Measurements from ENCODE around the gene CCNG2.

The CCNG2 gene

GRCh38 chr4:77181720-77182119 is 24.7 kb downstream of the CCNG2 start:
- peaks cover 87% of the 10 kb centered on the region for H3K27me3 ChIP-seq (ENCODE audit: insufficient read depth, low read length)
- H3K9me3 ChIP-seq (ENCODE audit: insufficient read depth, low read depth, low read length): no peaks in the 10 kb centered on the region
- no peak overlapping the region for H3K4me3 ChIP-seq (ENCODE audit: low read length)
- H3K4me1 ChIP-seq (ENCODE audit: insufficient read depth, low read length): peaks cover 19% of the 10 kb centered on the region; the same call in 1 of the 2 replicates
- no peak overlapping the region for H3K9ac ChIP-seq (ENCODE audit: low read depth, low read length)
- H3K36me3 ChIP-seq (ENCODE audit: insufficient read depth, low read depth, low read length): no peaks in the 10 kb centered on the region
- no peak overlapping the region for H3K27ac ChIP-seq (ENCODE audit: low read length)

DNA sequence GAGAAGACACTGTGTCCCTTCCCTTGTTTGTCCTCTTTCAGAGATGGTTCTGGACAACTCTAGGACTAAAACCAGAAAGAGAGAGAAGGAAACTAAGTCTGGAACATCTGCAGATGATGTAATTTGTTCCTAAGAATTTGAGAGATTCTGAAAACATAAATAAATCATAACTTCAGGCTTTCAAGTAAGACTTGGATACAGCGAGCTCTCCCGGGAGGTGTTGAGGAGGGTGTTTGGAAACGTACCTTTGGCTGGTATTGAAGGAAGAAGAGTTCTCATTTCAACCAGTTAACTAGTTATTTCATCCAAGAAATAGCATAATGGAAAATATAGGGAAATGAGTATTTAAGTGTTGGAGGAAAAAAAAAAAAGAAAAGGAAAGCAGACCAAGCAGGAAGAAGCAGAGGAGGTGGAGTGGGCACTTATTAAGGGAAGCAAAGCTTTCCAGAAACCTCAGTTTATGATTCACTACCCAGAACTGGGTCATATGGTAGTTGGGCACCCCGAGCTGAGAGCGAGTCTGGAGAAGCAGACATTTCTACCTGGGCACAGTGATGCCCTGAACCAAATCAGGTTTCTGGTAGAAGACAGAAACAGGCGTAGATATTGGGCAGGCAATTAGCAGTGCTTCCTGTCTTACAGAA is 26.9 kb downstream of the CCNG2 start:
- no peak overlapping the region for H3K9ac ChIP-seq (ENCODE audit: low read depth, low read length)
- H3K27ac ChIP-seq (ENCODE audit: low read length): no peak overlapping the region
- H3K36me3 ChIP-seq (ENCODE audit: insufficient read depth, low read depth, low read length): no peaks in the 10 kb centered on the region
- no peaks in the 10 kb centered on the region; the same call in 1 of the 2 replicates for H3K4me1 ChIP-seq (ENCODE audit: insufficient read depth, low read length)
- no peak overlapping the region for H3K4me3 ChIP-seq (ENCODE audit: low read length)
- H3K9me3 ChIP-seq (ENCODE audit: insufficient read depth, low read depth, low read length): no peaks in the 10 kb centered on the region
- peaks cover 74% of the 10 kb centered on the region for H3K27me3 ChIP-seq (ENCODE audit: insufficient read depth, low read length)

DNA sequence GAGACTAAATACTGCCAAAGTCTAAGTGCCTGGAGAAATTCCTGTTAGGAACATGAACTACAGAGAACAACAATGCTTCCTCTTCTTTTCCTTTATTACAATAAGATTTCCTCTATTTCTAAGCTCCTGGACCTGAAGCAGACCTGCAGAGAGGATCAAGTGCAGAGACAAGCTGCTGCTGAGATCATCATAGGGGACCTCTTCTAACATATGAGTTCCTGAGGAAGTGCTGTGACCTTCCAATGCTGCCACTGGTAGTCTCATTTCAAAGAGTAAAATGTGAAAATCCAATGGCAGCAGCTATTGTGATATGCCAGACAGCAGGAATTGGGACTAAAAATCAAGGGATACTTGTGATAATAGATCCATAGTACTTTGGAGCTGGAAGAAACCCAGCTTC is 28.0 kb downstream of the CCNG2 start:
- Histone ChIP-seq H3K27ac (ENCODE audit: low read length) (no peak overlapping the region), H3K4me3 (ENCODE audit: low read length) (no peak overlapping the region), H3K36me3 (ENCODE audit: insufficient read depth, low read depth, low read length) (no peaks in the 10 kb centered on the region), H3K27me3 (ENCODE audit: insufficient read depth, low read length) (peaks cover 64% of the 10 kb centered on the region), H3K4me1 (ENCODE audit: insufficient read depth, low read length) (no peaks in the 10 kb centered on the region), H3K9ac (ENCODE audit: low read depth, low read length) (no peak overlapping the region), H3K9me3 (ENCODE audit: insufficient read depth, low read depth, low read length) (no peaks in the 10 kb centered on the region)

- H3K4me3 ChIP-seq (ENCODE audit: low read length): no peak overlapping the region
- peaks cover 58% of the 10 kb centered on the region for H3K27me3 ChIP-seq (ENCODE audit: insufficient read depth, low read length)
- no peak overlapping the region for H3K27ac ChIP-seq (ENCODE audit: low read length)
- no peak overlapping the region for H3K9ac ChIP-seq (ENCODE audit: low read depth, low read length)
- H3K36me3 ChIP-seq (ENCODE audit: insufficient read depth, low read depth, low read length): no peaks in the 10 kb centered on the region
- no peaks in the 10 kb centered on the region for H3K4me1 ChIP-seq (ENCODE audit: insufficient read depth, low read length)
- no peaks in the 10 kb centered on the region for H3K9me3 ChIP-seq (ENCODE audit: insufficient read depth, low read depth, low read length)
These were observed 28.7 kb downstream of the CCNG2 start for GRCh38 chr4:77185686-77186085.

GRCh38 chr4:77187322-77187721 is 30.3 kb downstream of the CCNG2 start:
- Histone ChIP-seq H3K9ac (ENCODE audit: low read depth, low read length) (no peak overlapping the region), H3K27ac (ENCODE audit: low read length) (no peak overlapping the region), H3K36me3 (ENCODE audit: insufficient read depth, low read depth, low read length) (no peaks in the 10 kb centered on the region), H3K4me3 (ENCODE audit: low read length) (no peak overlapping the region), H3K9me3 (ENCODE audit: insufficient read depth, low read depth, low read length) (no peaks in the 10 kb centered on the region), H3K4me1 (ENCODE audit: insufficient read depth, low read length) (no peaks in the 10 kb centered on the region), H3K27me3 (ENCODE audit: insufficient read depth, low read length) (peaks cover 43% of the 10 kb centered on the region)

DNA sequence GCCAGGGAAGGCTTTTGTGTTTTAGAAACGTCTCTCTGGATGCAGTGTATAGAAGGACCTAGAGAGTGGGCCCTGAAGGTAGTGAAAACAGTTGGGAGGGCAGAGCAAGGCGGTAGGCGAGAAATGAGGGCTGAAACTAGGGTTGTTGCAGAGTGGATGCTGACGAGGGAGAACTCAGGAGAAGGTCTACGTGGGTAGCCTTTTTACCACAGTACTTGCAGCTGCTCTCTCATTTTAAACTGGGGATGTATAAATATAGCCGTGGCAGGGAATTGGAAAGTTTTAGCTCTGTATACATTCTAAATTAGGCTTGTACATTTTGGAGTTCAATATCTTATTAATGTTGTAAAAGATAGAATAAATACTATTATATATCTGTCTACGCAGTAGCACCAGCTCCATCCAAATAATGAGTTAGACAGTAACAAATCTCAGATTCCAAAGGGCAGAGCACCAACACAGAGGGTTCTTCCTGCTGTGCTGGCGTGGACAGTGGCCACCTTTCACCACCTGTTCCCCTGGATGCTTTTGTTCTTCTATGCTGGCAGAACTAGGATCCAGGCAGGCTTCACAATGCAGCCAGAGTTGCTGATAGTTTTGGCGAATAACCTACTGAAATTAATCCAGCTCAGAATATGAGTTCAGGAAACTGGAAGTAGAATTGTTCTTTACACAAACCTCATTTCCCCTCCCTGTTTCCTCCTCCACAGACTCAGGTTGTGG is 31.7 kb downstream of the CCNG2 start:
- H3K4me1 ChIP-seq (ENCODE audit: insufficient read depth, low read length): no peaks in the 10 kb centered on the region
- no peak overlapping the region for H3K9ac ChIP-seq (ENCODE audit: low read depth, low read length)
- no peaks in the 10 kb centered on the region for H3K9me3 ChIP-seq (ENCODE audit: insufficient read depth, low read depth, low read length)
- peaks cover 34% of the 10 kb centered on the region for H3K27me3 ChIP-seq (ENCODE audit: insufficient read depth, low read length)
- H3K36me3 ChIP-seq (ENCODE audit: insufficient read depth, low read depth, low read length): no peaks in the 10 kb centered on the region
- H3K27ac ChIP-seq (ENCODE audit: low read length): no peak overlapping the region
- no peak overlapping the region for H3K4me3 ChIP-seq (ENCODE audit: low read length)

GRCh38 chr4:77189412-77189811 is 32.4 kb downstream of the CCNG2 start:
- no peaks in the 10 kb centered on the region for H3K9me3 ChIP-seq (ENCODE audit: insufficient read depth, low read depth, low read length)

DNA sequence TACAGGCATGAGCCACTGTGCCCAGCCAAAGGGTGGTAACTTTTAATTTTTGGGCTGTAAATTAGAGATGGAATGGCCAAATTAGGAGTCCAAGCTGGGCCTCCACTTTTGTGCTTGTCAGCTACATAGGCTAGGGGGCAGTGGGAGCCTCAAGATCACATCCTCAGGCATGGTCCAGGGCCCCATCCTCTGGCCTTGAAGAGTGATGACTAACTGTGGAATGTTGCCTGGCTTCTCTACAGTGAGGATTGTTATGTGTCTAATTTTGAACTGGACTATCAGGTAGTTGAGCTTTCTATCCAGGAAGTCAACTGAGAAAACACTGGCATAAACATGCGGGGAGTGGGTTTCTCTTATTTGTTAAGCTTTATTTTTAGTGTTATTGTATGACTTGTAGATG is 33.0 kb downstream of the CCNG2 start:
- Histone ChIP-seq H3K4me1 (ENCODE audit: insufficient read depth, low read length) (no peaks in the 10 kb centered on the region), H3K4me3 (ENCODE audit: low read length) (no peak overlapping the region), H3K27ac (ENCODE audit: low read length) (no peak overlapping the region), H3K27me3 (ENCODE audit: insufficient read depth, low read length) (peaks cover 34% of the 10 kb centered on the region), H3K36me3 (ENCODE audit: insufficient read depth, low read depth, low read length) (no peaks in the 10 kb centered on the region), H3K9me3 (ENCODE audit: insufficient read depth, low read depth, low read length) (no peaks in the 10 kb centered on the region), H3K9ac (ENCODE audit: low read depth, low read length) (no peak overlapping the region)

More at GRCh38 chr4:77189412-77189811, 32.4 kb downstream of the CCNG2 start:
- Histone ChIP-seq H3K27me3 (ENCODE audit: insufficient read depth, low read length) (peaks cover 34% of the 10 kb centered on the region), H3K4me3 (ENCODE audit: low read length) (no peak overlapping the region), H3K4me1 (ENCODE audit: insufficient read depth, low read length) (no peaks in the 10 kb centered on the region), H3K27ac (ENCODE audit: low read length) (no peak overlapping the region), H3K9ac (ENCODE audit: low read depth, low read length) (no peak overlapping the region), H3K36me3 (ENCODE audit: insufficient read depth, low read depth, low read length) (no peaks in the 10 kb centered on the region)

DNA sequence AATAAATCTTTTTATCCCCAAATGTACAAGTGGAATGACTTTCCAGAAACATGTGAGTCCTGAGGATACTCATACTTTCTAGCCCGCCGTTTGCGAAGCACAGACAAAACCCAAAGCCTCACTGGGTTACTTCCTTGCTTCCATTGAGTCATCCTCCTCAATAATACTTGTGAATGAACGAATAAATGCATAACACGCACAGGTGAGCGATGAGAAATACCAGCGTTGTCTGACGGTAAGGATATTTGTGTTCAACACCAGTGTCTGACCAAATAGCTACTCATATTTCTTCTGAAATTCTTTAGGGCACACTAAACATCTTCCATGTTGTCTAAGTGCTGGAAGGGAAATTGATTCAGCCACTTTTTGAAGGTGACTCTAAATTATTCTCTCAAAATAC is 36.0 kb downstream of the CCNG2 start:
- Histone ChIP-seq H3K36me3 (ENCODE audit: insufficient read depth, low read depth, low read length) (no peaks in the 10 kb centered on the region), H3K4me3 (ENCODE audit: low read length) (no peak overlapping the region), H3K4me1 (ENCODE audit: insufficient read depth, low read length) (no peaks in the 10 kb centered on the region), H3K27ac (ENCODE audit: low read length) (no peak overlapping the region), H3K9ac (ENCODE audit: low read depth, low read length) (no peak overlapping the region), H3K9me3 (ENCODE audit: insufficient read depth, low read depth, low read length) (no peaks in the 10 kb centered on the region), H3K27me3 (ENCODE audit: insufficient read depth, low read length) (peaks cover 25% of the 10 kb centered on the region)

- H3K27me3 ChIP-seq (ENCODE audit: insufficient read depth, low read length): peaks cover 25% of the 10 kb centered on the region
- no peaks in the 10 kb centered on the region for H3K9me3 ChIP-seq (ENCODE audit: insufficient read depth, low read depth, low read length)
- no peaks in the 10 kb centered on the region for H3K4me1 ChIP-seq (ENCODE audit: insufficient read depth, low read length)
- no peak overlapping the region for H3K27ac ChIP-seq (ENCODE audit: low read length)
- H3K36me3 ChIP-seq (ENCODE audit: insufficient read depth, low read depth, low read length): no peaks in the 10 kb centered on the region
- H3K9ac ChIP-seq (ENCODE audit: low read depth, low read length): no peak overlapping the region
- no peak overlapping the region for H3K4me3 ChIP-seq (ENCODE audit: low read length)
These were observed 36.6 kb downstream of the CCNG2 start for GRCh38 chr4:77193511-77194102.

DNA sequence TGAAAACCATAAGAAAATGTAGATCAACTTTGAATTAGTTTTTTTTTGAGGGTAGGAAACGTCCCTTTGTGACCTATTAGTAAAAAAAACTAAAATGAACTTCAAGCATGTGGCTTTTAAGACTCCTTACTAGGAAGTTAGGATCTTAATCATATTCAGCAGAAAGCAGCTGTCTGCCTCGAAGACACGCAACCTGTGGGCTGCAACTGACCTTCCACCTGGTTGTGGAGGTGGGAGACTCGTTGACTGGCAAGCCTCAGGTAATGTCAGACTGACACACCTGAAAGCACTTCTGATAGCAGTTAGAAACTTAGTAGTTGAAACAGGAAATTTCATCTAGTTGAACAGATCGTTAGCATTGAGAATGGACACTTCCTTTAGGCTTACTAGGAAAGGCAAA is 37.4 kb downstream of the CCNG2 start:
- no peak overlapping the region for H3K27ac ChIP-seq (ENCODE audit: low read length)
- no peak overlapping the region for H3K4me3 ChIP-seq (ENCODE audit: low read length)
- H3K36me3 ChIP-seq (ENCODE audit: insufficient read depth, low read depth, low read length): no peaks in the 10 kb centered on the region
- H3K4me1 ChIP-seq (ENCODE audit: insufficient read depth, low read length): no peaks in the 10 kb centered on the region
- H3K9me3 ChIP-seq (ENCODE audit: insufficient read depth, low read depth, low read length): no peaks in the 10 kb centered on the region
- peaks cover 30% of the 10 kb centered on the region for H3K27me3 ChIP-seq (ENCODE audit: insufficient read depth, low read length)
- H3K9ac ChIP-seq (ENCODE audit: low read depth, low read length): no peak overlapping the region

- H3K4me1 ChIP-seq (ENCODE audit: insufficient read depth, low read length): no peaks in the 10 kb centered on the region
- no peak overlapping the region for H3K9ac ChIP-seq (ENCODE audit: low read depth, low read length)
- peaks cover 32% of the 10 kb centered on the region for H3K27me3 ChIP-seq (ENCODE audit: insufficient read depth, low read length)
- H3K27ac ChIP-seq (ENCODE audit: low read length): no peak overlapping the region
- no peak overlapping the region for H3K4me3 ChIP-seq (ENCODE audit: low read length)
- no peaks in the 10 kb centered on the region for H3K9me3 ChIP-seq (ENCODE audit: insufficient read depth, low read depth, low read length)
- H3K36me3 ChIP-seq (ENCODE audit: insufficient read depth, low read depth, low read length): no peaks in the 10 kb centered on the region
These were observed 38.0 kb downstream of the CCNG2 start for GRCh38 chr4:77194989-77195388.

Data from iPS-20b (cell line).